ENCODE measurements around the gene CPOX.

The CPOX gene

DNA sequence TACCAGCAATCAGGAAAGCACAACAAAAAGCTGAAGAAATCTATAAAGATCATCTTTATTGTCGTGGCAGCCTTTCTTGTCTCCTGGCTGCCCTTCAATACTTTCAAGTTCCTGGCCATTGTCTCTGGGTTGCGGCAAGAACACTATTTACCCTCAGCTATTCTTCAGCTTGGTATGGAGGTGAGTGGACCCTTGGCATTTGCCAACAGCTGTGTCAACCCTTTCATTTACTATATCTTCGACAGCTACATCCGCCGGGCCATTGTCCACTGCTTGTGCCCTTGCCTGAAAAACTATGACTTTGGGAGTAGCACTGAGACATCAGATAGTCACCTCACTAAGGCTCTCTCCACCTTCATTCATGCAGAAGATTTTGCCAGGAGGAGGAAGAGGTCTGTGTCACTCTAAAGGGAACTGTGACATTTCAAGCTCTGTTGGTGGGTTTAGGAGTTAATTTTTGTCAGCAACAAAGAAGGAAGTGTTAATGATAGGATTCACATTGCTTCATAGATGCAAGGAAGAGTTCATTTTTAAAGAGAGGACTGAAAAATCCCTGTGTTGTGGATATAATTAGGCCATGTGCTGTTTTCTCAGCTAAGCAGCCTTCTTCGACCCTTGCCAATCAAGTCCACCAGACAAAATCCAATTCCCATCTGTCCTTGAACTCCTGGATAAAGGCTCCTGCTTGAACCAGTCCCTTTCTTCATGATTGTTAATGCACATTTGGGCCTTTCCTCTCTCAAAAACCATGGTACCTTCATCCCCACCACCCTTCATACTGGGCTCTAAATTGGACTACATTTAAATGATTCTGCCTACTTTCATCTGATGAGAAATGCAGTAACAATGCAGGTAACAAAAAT is 60.5 kb downstream of the CPOX start:
- DNase-seq, result no peak

DNA sequence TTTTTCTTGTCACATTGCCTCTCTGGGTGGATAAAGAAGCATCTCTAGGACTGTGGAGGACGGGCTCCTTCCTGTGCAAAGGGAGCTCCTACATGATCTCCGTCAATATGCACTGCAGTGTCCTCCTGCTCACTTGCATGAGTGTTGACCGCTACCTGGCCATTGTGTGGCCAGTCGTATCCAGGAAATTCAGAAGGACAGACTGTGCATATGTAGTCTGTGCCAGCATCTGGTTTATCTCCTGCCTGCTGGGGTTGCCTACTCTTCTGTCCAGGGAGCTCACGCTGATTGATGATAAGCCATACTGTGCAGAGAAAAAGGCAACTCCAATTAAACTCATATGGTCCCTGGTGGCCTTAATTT is 61.2 kb downstream of the CPOX start:
- DNase-seq, result no peak

DNA sequence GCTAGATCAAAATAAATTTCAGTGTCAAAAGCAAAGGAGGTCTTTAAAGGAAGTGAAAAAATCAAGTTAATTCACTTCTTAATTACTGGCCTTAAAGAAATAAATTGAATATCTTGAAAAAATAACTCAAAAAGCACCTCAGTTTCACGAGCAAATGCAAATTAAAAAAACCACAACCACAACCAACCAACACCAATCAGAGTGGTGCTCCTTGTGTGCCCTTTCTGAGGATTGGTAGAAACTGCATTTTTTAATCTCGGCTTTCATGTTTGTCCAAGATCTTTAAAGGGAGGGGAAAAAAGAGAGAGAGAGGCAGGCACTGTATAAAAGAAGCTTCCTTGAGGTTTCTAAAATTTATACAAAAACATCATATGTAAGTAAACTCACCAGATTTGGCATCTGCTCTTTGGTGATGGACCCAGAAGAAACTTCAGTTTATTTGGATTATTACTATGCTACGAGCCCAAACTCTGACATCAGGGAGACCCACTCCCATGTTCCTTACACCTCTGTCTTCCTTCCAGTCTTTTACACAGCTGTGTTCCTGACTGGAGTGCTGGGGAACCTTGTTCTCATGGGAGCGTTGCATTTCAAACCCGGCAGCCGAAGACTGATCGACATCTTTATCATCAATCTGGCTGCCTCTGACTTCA is 61.7 kb downstream of the CPOX start, which contains the start of gene GPR15:
TSS of gene GPR15 (plus strand) at position 357 of the 653 bp plus-strand sequence. CDS start at position 413, 56 bp downstream.
- DNase-seq, result no peak

- no peak for DNase-seq
Measured at GRCh38 chr3:98530676-98531075, 62.7 kb downstream of the CPOX start.

- DNase-seq, result no peak
Measured at GRCh38 chr3:98529856-98530459, 63.5 kb downstream of the CPOX start.

Data from stimulated activated CD8-positive, alpha-beta memory T cell treated with anti-CD3 and anti-CD28 coated beads, Interleukin-4, amount 100 ng/mL, for 48 hours (primary cell).